ENCODE measurements around the gene TMEM132C.

- TF ChIP-seq POLR2A (IDR thresholded peaks at IDR 0.05): no peak
- TF ChIP-seq CTCF (IDR thresholded peaks at IDR 0.05): no peak
Measured at GRCh38 chr12:128745772-128746689, 479.1 kb downstream of the TMEM132C start.
